Body of pancreas (tissue), 4 donors: Measurements from ENCODE around the gene RAD23B.

Experiments
- CTCF ChIP-seq, 7 experiments: fragments of 450-650 bp in 4 of 7; fragments of 200-600 bp in 3 of 7; sonication (generic) in 3 of 7; IDR thresholded peaks; one replicate each; pipeline ENCODE4 v1.5.1; 2016 to 2019; ENCODE audit warnings: antibody characterized with exemption in 7 of 7
- POLR2A ChIP-seq, 3 donors: fragments of 450-650 bp; IDR thresholded peaks; one replicate each; pipeline ENCODE4 v1.6.1; 2016; ENCODE audit warnings: antibody characterized with exemption in 3 of 3, mild to moderate bottlenecking in 2 of 3

GRCh38 chr9:107274096-107274495, 9.0 kb upstream of the RAD23B start:
- no peak for TF ChIP-seq CTCF (IDR thresholded peaks at IDR 0.05)
- no peak for TF ChIP-seq POLR2A (IDR thresholded peaks at IDR 0.05)
